Pancreas (tissue), 10 donors: ENCODE results near the gene MDH2. TPM values are rescaled to one million over a fixed set of nuclear protein-coding genes. Genes with fewer than 3 reads are reported as not detected.

Source experiments
- ATAC-seq, 4 donors: fragments of 200-7000 bp; cut with Tn5 transposase; one replicate each; pipeline versions ENCODE4 v1.8.0 to v1.9.1; 2020; ENCODE audit warnings: mild to moderate bottlenecking in 4 of 4, moderate library complexity in 4 of 4
- DNase-seq, 6 donors: peaks; one replicate each; pipeline ENCODE4 v3.0.0-alpha.2; 2020
- FAIRE-seq: peaks from 2 replicates; lab custom pipeline; 2012; peaks lifted over from hg19 to GRCh38; lab: Jason Lieb, UNC
- H3K27ac ChIP-seq, 4 donors: fragments of 200-600 bp; sonication (generic); 1 replicate in 3 of 4; 2 replicates in 1 of 4; pipeline versions ENCODE4 v1.5.0 to v1.8.0; 2020
- H3K27me3 ChIP-seq, 4 donors: fragments of 200-600 bp; one replicate each; pipeline ENCODE4 v1.8.0; 2021
- H3K36me3 ChIP-seq, 3 donors: fragments of 200-600 bp; sonication (generic) in 1 of 3; one replicate each; pipeline versions ENCODE4 v1.5.0 to v1.8.0; 2020 to 2021
- H3K4me1 ChIP-seq, 3 donors: fragments of 200-600 bp; one replicate each; pipeline ENCODE4 v1.8.0; 2021
- H3K4me3 ChIP-seq, 4 donors: fragments of 200-600 bp; sonication (generic) in 2 of 4; one replicate each; pipeline versions ENCODE4 v1.5.0 to v1.8.0; 2020 to 2021
- H3K9me3 ChIP-seq, 4 donors: fragments of 200-600 bp; one replicate each; pipeline ENCODE4 v1.8.0; 2021
- WGBS, 2 donors: extraction: QIAGEN DNeasy Blood & Tissue Kit; methylation state at CpG; one replicate each; pipeline ENCODE4 v1.1.7; 2013; 5-methylcytosine and 5-hydroxymethylcytosine counted together
- intact Hi-C, 3 donors: fragments of 100-400 bp; cut with DNase I; formaldehyde crosslinking; loops; one replicate each; pipeline versions ENCODE4 v1.11.1 to v1.14.2; 2022
- polyA plus RNA-seq, 2 donors: library from polyadenylated mRNA; stranded (reverse); fragments of 200-250 nt; gene quantifications; one replicate each; pipeline ENCODE4 v1.2.3, GENCODE V29; 2013
- total RNA-seq, 6 donors: library from RNA; stranded (reverse); fragmentation: NEBNext Ultra II Directional in 4 of 6; extraction: Animal tissue kit (Norgen Biotek cat#: 25700) in 4 of 6; gene quantifications; one replicate each; pipeline versions ENCODE4 v1.2.1 to v1.2.4, GENCODE V29; 2021 to 2023
- TF ChIP-seq, protein P1 (sequence below), 4 donors: fragments of 200-600 bp; sonication (generic) in 3 of 4; IDR thresholded peaks; one replicate each; pipeline versions ENCODE4 v1.5.0 to v1.8.0; 2021; ENCODE audit warnings: antibody characterized with exemption in 4 of 4
- donor health status: healthy with polysubstance abuse.
- donor health status: DM: no; HTN: no; CAD: no; lungs with moderate emphysema.
- donor health status: DM: no; HTN: no; CAD: no.
- donor health status: control.
- donor health status: control.
- donor health status: Bipolar disorder and iron deficiency.
- donor health status: DM: yes; HTN: yes; CAD: no.
- donor health status: DM: no; HTN: no; CAD: no.
- donor health status: DM: no; HTN: no; CAD: no.
- donor health status: DM: yes; HTN: yes; CAD: no.

The MDH2 gene
- total and polyA plus RNA-seq, 8 donors = 36.3 to 106 (median 79.2) TPM

DNA sequence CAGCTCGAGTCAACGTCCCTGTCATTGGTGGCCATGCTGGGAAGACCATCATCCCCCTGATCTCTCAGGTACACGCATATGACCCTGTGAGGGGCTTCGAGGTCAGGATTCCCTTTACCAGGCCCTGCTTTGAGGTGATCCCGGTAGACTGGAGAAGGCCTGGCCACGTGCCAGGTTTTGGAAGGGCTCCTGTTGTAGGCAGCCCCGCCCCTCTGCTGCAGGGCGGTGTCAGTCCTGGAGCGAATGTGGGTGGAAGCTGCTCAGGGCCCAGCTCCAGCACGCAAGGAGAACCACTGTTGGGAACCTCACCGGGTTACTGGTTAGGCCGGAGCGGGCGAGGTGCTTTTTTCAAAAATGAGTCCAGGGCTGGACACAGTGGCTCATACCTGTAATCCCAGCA is 15.6 kb downstream of the MDH2 start:
- Histone ChIP-seq H3K4me3 (no peak overlapping the region), H3K4me1 (peaks cover 0 to 3% (median 0%) of the 10 kb centered on the region in 3 donors), H3K27me3 (no peaks in the 10 kb centered on the region), H3K27ac (no peak overlapping the region), H3K36me3 (peaks cover 3 to 73% (median 47%) of the 10 kb centered on the region in 3 donors), H3K9me3 (no peaks in the 10 kb centered on the region)
- ATAC-seq (peak in 3 of 4 donors; percentile 25 to 39 (median 26)), DNase-seq (peak in 3 of 6 donors; percentile 60 to 84 (median 75)), FAIRE-seq (no peak)
- WGBS, 2 donors = 73 to 74% methylated on average over 14 of the region's 14 CpGs
- intact Hi-C loops = no loop called here
- TF ChIP-seq, protein P1, sequence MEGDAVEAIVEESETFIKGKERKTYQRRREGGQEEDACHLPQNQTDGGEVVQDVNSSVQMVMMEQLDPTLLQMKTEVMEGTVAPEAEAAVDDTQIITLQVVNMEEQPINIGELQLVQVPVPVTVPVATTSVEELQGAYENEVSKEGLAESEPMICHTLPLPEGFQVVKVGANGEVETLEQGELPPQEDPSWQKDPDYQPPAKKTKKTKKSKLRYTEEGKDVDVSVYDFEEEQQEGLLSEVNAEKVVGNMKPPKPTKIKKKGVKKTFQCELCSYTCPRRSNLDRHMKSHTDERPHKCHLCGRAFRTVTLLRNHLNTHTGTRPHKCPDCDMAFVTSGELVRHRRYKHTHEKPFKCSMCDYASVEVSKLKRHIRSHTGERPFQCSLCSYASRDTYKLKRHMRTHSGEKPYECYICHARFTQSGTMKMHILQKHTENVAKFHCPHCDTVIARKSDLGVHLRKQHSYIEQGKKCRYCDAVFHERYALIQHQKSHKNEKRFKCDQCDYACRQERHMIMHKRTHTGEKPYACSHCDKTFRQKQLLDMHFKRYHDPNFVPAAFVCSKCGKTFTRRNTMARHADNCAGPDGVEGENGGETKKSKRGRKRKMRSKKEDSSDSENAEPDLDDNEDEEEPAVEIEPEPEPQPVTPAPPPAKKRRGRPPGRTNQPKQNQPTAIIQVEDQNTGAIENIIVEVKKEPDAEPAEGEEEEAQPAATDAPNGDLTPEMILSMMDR (IDR thresholded peaks at IDR 0.05) = no peak

DNA sequence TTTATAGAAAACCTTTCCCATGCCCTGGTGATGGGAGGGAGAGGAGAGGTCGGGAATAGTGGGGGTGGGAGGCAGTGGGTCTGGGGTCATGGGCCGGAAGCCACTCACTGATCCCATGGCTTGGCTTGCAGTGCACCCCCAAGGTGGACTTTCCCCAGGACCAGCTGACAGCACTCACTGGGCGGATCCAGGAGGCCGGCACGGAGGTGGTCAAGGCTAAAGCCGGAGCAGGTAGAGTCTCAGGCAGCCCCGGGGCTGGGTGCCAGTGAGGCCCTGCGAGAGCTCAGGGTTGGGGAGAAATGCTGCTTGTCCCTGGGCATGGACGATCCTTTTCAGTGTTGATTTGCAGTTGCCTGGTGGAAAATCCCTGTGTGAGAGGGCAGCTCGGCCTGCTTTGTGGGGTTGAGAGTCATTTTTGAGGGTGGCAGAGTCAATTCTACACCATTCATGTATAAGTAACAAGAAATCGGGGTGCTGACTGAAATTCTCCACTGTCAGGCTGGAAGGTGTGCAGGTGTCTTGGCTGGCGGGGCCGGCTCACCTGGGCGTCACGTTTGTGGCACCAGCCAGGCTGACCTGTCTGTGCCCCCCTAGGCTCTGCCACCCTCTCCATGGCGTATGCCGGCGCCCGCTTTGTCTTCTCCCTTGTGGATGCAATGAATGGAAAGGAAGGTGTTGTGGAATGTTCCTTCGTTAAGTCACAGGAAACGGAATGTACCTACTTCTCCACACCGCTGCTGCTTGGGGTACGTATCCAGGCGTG is 16.5 kb downstream of the MDH2 start:
- no peak overlapping the region for H3K4me3 ChIP-seq
- no peak for FAIRE-seq
- no peak overlapping the region for H3K27ac ChIP-seq
- intact Hi-C loops = no loop called here
- peaks cover 3 to 64% (median 42%) of the 10 kb centered on the region in 3 donors for H3K36me3 ChIP-seq
- no peaks in the 10 kb centered on the region for H3K9me3 ChIP-seq
- 94 to 96% methylated on average over 24 of the region's 24 CpGs for WGBS, 2 donors
- no peaks in the 10 kb centered on the region for H3K27me3 ChIP-seq
- ATAC-seq = no peak
- TF ChIP-seq, protein P1 (IDR thresholded peaks at IDR 0.05) = no peak
- DNase-seq = peak in 1 of 6 donors; percentile 61
- H3K4me1 ChIP-seq = no peaks in the 10 kb centered on the region

DNA sequence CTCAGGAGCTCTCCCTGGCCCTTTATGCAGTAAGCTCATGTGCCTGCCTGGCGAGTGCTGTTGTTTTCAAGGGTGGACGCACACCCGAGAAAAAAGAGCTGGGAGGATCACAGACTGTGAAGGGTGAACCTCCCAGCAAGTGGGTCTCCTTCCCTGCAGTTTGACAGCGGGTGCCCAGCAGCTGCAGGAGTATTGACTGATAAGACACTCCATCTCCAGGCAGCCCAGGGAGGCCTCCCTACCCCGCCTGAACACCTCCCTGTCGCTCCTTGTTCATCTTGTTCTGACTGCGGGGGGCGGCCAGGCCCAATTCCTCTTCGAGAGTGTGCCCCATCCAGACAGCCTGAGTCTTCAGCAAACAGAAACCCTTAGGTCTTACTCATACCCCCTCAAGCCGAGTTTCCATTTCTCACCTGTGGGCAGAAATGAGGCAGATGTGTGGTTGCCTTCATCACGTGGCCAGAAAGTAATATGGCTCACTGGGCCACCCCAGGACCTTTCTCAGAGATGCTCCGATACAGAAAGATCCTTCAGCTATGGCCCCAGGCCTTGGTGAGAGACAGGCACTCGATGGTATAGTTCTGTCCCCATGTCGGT is 17.2 kb downstream of the MDH2 start:
- WGBS, 2 donors = 92 to 94% methylated on average over 14 of the region's 14 CpGs
- Histone ChIP-seq H3K36me3 (peaks cover 3 to 57% (median 40%) of the 10 kb centered on the region in 3 donors), H3K27ac (no peak overlapping the region), H3K4me3 (no peak overlapping the region), H3K4me1 (no peaks in the 10 kb centered on the region), H3K27me3 (no peaks in the 10 kb centered on the region), H3K9me3 (no peaks in the 10 kb centered on the region)
- DNase-seq = no peak
- TF ChIP-seq, protein P1 (IDR thresholded peaks at IDR 0.05) = no peak
- FAIRE-seq = no peak
- no peak for ATAC-seq
- intact Hi-C loops = no loop called here

DNA sequence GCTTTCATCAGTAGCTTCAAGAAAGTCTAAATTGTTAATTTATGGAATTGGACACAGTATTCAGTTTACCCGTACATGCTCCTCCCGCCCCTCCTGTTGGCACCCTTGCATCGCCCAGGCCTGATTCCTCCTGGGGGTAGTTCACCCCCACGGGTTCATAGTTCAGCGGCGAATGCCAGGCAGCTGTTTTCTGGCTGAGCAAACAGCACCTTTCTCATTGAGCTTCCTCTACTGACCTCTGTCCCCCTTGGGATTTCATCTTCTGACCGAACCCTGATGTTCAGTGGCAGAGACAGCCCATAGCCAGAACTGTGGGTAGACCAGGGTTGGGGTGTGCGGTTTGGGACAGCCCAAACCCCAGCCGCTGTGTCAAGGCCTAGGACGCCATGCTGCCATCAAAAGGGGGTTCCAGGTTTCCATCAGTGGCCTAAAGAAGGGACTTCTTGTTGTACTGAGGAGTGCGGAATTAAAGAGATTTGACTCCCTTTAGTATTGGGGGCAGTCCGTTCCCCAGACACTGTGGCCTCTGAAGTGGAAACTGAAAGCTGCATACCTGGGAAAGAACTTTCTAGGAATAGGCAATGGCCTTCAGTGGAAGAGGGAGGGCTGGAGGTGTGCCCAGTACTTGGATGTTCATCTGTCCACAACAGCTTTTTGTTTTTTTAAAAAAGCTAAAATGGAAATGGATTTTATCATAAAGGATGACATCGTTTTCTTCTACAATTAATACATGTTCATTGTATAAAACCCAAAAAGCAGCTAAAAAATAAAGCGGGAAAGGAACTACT is 19.0 kb downstream of the MDH2 start:
- intact Hi-C loops = no loop called here
- no peaks in the 10 kb centered on the region for H3K27me3 ChIP-seq
- FAIRE-seq (no peak), DNase-seq (no peak), ATAC-seq (no peak)
- H3K27ac ChIP-seq = no peak overlapping the region
- H3K4me1 ChIP-seq = no peaks in the 10 kb centered on the region
- no peaks in the 10 kb centered on the region for H3K9me3 ChIP-seq
- WGBS, 2 donors = 87 to 88% methylated on average over 14 of the region's 14 CpGs
- H3K4me3 ChIP-seq = no peak overlapping the region
- H3K36me3 ChIP-seq = peaks cover 0 to 41% (median 30%) of the 10 kb centered on the region in 3 donors
- TF ChIP-seq, protein P1 (IDR thresholded peaks at IDR 0.05) = no peak
